ENCODE data around the gene OGFR.

- no peak for TF ChIP-seq CTCF (conservative IDR thresholded peaks at IDR 0.05)
- no peak for TF ChIP-seq ZFX (IDR thresholded peaks at IDR 0.05)
Observed at GRCh38 chr20:62778601-62779416, 25.8 kb upstream of the OGFR start.
